ENCODE results near the gene LRWD1. TPM values are rescaled to one million over a fixed set of nuclear protein-coding genes. Genes with fewer than 3 reads are reported as not detected.

The LRWD1 gene
- total RNA-seq, 2 experiments from 2014 or later: 16.4 to 20.0 TPM

- peak overlapping the region; percentile 76 for H3K4me3 Mint-ChIP-seq
- no peaks in the 10 kb centered on the region for H3K27me3 Mint-ChIP-seq
- intact Hi-C loops (cut with micrococcal nuclease): no loop called here
- H3K9me3 Mint-ChIP-seq: no peaks in the 10 kb centered on the region
- peak overlapping the region; percentile 100 for H3K27ac Mint-ChIP-seq
- no peak for DNase-seq
- H3K4me1 Mint-ChIP-seq (ENCODE audit: low read depth): peaks cover 71% of the 10 kb centered on the region
- H3K36me3 Mint-ChIP-seq: peaks cover 23% of the 10 kb centered on the region
- POLR2A ChIA-PET: interaction anchor here (0.5 to 4.0 kb wide), 5 partner anchors 9 to 31 kb away, joined by 3 to 34 read pairs (median 5); partner anchors contain the start of gene PRKRIP1
- CTCF ChIA-PET: interaction anchor here (1.0 to 2.5 kb wide), 4 partner anchors 11 to 23 kb away, joined by 3 to 17 read pairs (median 8); no protein-coding TSS in a partner anchor
These were observed 37.8 kb upstream of the LRWD1 start for GRCh38 chr7:102427019-102427405.

DNA sequence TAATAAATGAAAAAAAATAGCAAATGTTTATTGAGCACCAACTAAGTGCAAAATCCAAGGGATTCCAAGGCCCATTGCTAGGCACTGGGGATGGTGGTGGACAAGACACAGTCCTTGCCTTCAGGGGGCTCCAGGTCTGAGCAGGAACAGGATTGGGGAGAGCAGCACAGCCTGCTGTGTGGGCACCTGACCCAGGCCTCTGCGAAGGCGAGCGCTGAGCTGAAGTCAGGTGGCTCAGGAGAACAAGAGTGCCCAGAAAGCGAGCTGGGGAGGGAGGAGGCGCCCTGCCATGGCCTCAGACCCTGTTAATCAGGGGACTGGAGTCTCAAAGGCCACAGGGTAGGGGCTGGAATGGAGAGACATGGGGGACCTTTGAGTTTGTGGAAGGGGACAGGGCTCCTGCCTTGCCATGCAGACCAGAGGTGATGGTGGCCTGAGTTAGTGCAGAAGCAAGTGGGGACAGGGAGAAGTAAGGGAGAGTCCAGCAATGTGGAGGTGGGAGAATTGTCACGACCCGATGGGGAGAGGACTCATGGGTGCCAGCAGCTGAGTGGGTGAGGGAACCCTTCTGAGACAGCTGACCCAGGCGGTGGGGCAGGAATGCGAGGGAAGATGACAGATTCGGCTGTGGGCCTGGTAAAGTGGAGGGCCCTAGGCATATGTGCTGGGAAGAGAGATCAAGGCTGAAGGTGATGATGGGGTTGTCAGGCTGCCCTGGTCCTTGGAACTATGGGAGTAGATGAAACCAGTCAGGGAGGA is 35.5 kb upstream of the LRWD1 start:
- Mint-ChIP-seq H3K36me3 (peaks cover 19% of the 10 kb centered on the region), H3K27ac (peak overlapping the region; percentile 93), H3K27me3 (no peaks in the 10 kb centered on the region), H3K4me3 (no peak overlapping the region), H3K4me1 (ENCODE audit: low read depth) (peaks cover 78% of the 10 kb centered on the region), H3K9me3 (no peaks in the 10 kb centered on the region)
- DNase-seq: no peak
- intact Hi-C loops (cut with micrococcal nuclease): no loop called here
- ChIA-PET CTCF (interaction anchor here (1.8 kb wide), 1 partner anchor 13 kb away, joined by 7 read pairs; no protein-coding TSS in a partner anchor), POLR2A (interaction anchor here (0.6 kb wide), 1 partner anchor 11 kb away, joined by 3 read pairs; no protein-coding TSS in a partner anchor)

DNA sequence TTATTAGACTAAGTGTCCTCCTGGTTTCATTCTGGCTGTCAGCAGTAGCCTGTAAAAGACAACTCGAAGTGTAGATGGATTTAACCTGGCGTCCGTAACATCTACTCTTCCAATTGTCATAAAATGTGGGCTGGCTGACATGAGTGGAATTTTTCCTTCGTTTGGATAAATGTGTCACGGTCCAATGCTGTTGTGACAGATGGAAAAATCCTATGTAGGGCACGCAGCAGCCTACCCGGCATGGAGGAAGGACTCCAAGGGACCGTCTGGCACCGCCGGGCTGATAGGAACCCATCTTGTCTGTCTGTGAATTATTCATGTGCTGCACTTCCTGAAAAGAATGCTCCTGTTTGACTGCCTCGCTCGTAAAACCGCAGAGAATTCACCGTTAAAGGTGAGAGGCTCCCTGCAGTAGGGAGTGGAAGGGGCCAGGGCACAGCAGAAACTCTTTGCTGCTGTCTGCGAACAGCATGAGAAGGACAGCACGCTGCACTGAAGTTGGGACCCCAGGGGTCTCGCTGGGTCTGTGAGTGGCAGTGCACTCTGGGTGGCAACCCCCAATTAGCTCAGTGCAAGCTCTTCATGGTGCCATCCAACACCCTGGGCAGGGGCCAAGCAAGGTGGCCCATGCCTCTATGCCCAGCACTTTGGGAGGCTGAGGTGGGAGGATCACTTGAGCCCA is 33.0 kb upstream of the LRWD1 start:
- no peaks in the 10 kb centered on the region for H3K9me3 Mint-ChIP-seq
- intact Hi-C loops (cut with micrococcal nuclease): loop anchor here (1.0 kb wide), 1 partner anchor 16 kb away; no protein-coding TSS in a partner anchor
- H3K27me3 Mint-ChIP-seq: no peaks in the 10 kb centered on the region
- POLR2A ChIA-PET: interaction anchor here (0.8 to 2.5 kb wide), 2 partner anchors 17 to 32 kb away, joined by 4 to 12 read pairs; partner anchors contain the start of gene ALKBH4
- H3K4me1 Mint-ChIP-seq (ENCODE audit: low read depth): peaks cover 63% of the 10 kb centered on the region
- peak overlapping the region; percentile 74 for H3K4me3 Mint-ChIP-seq
- H3K36me3 Mint-ChIP-seq: peaks cover 2% of the 10 kb centered on the region
- DNase-seq: peak; percentile 72
- H3K27ac Mint-ChIP-seq: peak overlapping the region; percentile 93
- CTCF ChIA-PET: interaction anchor here (2.0 to 2.9 kb wide), 2 partner anchors 19 to 27 kb away, joined by 6 to 11 read pairs; no protein-coding TSS in a partner anchor

DNA sequence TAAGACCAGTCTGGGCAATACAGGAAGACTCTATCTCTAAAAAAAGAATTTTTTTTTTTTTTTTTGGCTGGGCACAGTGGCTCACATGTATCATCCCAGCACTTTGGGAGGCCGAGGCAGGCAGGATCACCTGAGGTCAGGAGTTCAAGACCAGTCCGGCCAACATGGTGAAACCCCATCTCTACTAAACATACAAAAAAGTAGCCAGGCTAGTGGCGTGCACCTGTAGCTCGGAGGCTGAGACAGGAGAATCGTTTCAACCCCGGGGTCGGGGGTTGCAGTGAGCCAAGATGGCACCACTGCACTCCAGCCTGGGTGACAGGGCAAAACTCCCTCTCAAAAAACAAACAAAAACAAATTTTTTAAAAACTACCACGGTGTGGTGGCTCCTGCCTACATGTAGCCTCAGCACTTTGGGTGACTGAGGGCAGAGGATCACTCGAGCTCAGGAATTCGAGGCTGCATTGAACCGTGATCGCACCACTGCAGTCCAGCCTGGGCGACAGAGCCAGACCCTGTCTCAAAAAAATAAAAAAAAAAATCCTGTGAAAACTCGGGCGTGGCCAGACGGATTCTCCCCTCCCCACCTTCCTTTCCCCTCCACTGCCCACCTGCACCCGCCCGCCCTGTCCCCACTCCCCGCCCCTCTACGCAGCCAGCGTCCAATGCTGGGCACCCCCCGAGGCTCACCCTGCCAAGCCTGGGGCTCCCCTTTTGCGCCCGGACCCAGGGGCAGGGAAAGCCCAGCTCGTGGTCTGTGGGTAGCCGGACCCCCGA is 32.2 kb upstream of the LRWD1 start:
- intact Hi-C loops (cut with micrococcal nuclease): no loop called here

DNA sequence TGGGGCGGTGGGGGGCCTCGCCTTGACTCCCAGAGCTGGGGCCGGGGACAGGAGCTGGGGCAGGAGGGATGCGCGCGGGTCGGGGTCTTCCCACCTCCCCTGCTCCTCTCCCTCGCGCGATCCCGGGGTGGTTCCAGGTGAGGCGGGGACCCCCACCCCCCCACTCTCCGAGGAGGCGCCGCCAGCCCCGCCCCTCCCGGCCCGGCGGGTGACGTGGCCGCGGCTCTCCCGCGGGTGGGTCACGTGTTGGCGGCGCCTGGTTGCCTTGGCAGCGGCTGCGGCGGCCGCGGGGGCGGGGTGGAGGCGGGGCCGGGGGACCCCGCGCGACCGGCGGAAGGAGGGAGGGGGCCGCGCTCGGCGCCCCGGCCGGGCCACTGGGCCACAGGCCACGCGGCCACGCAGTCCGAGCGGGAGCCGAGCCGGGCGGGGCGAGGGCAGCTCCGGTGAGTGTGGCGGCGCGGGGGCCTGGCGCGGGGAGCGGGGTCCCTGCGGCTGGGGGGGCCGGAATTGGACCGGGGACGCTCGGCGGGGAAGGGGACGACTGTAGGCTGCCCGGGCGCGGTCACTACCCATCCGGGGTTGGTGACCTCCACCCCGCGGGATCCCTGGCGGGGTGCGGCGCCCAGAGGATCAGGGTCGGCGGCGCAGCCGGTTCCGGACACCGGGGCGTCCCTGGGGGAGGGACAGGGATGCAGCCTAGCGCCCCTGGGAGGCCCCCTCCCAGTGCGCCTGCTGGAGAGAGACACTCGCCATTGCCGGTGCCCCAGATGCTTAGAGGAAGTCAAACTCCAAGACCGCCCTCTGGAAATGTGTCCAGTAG is 31.4 kb upstream of the LRWD1 start, which contains the start of gene ORAI2:
ORAI2 (plus strand) TSS at position 357 of the 820 bp plus-strand sequence. CDS start 5,382 bp downstream, outside the sequence.
- intact Hi-C loops (cut with micrococcal nuclease): no loop called here
- peaks cover 3% of the 10 kb centered on the region for H3K36me3 Mint-ChIP-seq
- H3K9me3 Mint-ChIP-seq: no peaks in the 10 kb centered on the region
- POLR2A ChIA-PET: interaction anchor here (0.9 to 2.5 kb wide), 5 partner anchors 8 to 37 kb away, joined by 3 to 12 read pairs (median 4); partner anchors contain the start of genes ALKBH4 and PRKRIP1
- CTCF ChIA-PET: interaction anchor here (0.6 to 2.9 kb wide), 4 partner anchors 21 to 36 kb away, joined by 3 to 11 read pairs (median 5); no protein-coding TSS in a partner anchor
- H3K27me3 Mint-ChIP-seq: no peaks in the 10 kb centered on the region
- H3K4me1 Mint-ChIP-seq (ENCODE audit: low read depth): peaks cover 48% of the 10 kb centered on the region
- DNase-seq: peak; percentile 89
- H3K27ac Mint-ChIP-seq: peak within 1 kb of the TSS; percentile 93
- peak within 1 kb of the TSS; percentile 81 for H3K4me3 Mint-ChIP-seq

More for the DNA sequence above, 32.2 kb upstream of the LRWD1 start:
- Mint-ChIP-seq H3K4me3 (peak overlapping the region; percentile 74), H3K9me3 (no peaks in the 10 kb centered on the region), H3K27ac (peak overlapping the region; percentile 93), H3K36me3 (peaks cover 3% of the 10 kb centered on the region), H3K4me1 (ENCODE audit: low read depth) (peaks cover 54% of the 10 kb centered on the region), H3K27me3 (no peaks in the 10 kb centered on the region)
- ChIA-PET CTCF (interaction anchor here (2.0 to 2.9 kb wide), 2 partner anchors 20 to 28 kb away, joined by 6 to 11 read pairs; no protein-coding TSS in a partner anchor), POLR2A (interaction anchor here (0.8 to 2.5 kb wide), 3 partner anchors 17 to 32 kb away, joined by 4 to 12 read pairs (median 4); partner anchors contain the start of gene ALKBH4)
- peak; percentile 25 for DNase-seq

GRCh38 chr7:102434039-102434486 is 30.7 kb upstream of the LRWD1 start:
- intact Hi-C loops (cut with micrococcal nuclease): no loop called here
- H3K9me3 Mint-ChIP-seq: no peaks in the 10 kb centered on the region
- H3K27ac Mint-ChIP-seq: peak overlapping the region; percentile 49
- peak overlapping the region; percentile 81 for H3K4me3 Mint-ChIP-seq
- CTCF ChIA-PET: interaction anchor here (0.6 to 2.9 kb wide), 5 partner anchors 16 to 36 kb away, joined by 3 to 11 read pairs (median 4); no protein-coding TSS in a partner anchor
- H3K27me3 Mint-ChIP-seq: no peaks in the 10 kb centered on the region
- H3K4me1 Mint-ChIP-seq (ENCODE audit: low read depth): peaks cover 47% of the 10 kb centered on the region
- peak; percentile 40 for DNase-seq
- POLR2A ChIA-PET: interaction anchor here (0.9 to 2.5 kb wide), 5 partner anchors 8 to 38 kb away, joined by 3 to 12 read pairs (median 4); partner anchors contain the start of genes ALKBH4 and PRKRIP1
- H3K36me3 Mint-ChIP-seq: peaks cover 4% of the 10 kb centered on the region

- no peak overlapping the region for H3K4me3 Mint-ChIP-seq
- no peaks in the 10 kb centered on the region for H3K9me3 Mint-ChIP-seq
- POLR2A ChIA-PET: no interaction called here
- no peak for DNase-seq
- intact Hi-C loops (cut with micrococcal nuclease): no loop called here
- H3K4me1 Mint-ChIP-seq (ENCODE audit: low read depth): peaks cover 27% of the 10 kb centered on the region
- H3K36me3 Mint-ChIP-seq: peaks cover 6% of the 10 kb centered on the region
- no peaks in the 10 kb centered on the region for H3K27me3 Mint-ChIP-seq
- no peak overlapping the region for H3K27ac Mint-ChIP-seq
- CTCF ChIA-PET: interaction anchor here (1.1 kb wide), 1 partner anchor 31 kb away, joined by 3 read pairs; no protein-coding TSS in a partner anchor
These were observed 28.7 kb upstream of the LRWD1 start for GRCh38 chr7:102436118-102436517.

DNA sequence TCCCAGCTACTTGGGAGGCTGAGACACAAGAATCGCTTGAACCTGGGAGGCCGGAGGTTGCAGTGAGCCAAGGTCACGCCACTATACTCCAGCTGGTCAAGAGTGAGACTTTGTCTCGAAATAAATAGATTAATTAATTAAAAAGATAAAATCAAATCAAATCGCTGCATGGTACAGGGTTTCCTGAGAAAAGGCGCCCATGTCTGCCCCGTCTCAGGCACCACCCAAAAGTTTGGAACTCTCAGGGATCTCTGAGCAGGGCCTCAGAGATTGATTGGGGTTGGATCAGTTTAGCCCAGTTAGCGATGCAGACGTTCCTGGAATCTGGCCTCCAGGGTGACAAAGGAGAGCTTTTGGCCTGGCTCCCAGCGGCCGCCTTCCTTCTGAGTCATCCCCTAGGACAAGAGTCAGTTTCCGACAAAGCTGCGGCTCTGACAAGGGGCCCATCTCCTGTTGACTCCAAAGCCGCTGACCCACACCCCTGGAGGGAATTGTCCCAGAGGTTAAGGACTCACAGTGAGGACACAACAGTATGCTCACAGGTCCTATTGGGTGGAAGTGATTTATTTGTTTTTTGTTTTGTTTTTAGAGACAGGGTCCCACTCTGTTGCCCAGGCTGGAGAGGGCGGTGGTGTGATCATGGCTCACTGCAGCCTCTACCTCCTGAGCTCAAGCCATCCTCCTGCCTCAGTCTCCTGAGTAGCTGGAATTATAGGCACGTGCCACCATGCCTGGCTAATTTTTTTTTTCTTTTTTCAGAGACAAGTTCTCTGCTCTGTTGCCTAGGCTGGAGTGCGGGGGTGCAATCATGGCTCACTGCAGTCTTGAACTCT is 24.6 kb upstream of the LRWD1 start:
- Mint-ChIP-seq H3K27me3 (no peaks in the 10 kb centered on the region), H3K9me3 (no peaks in the 10 kb centered on the region), H3K27ac (no peak overlapping the region), H3K4me3 (no peak overlapping the region), H3K4me1 (ENCODE audit: low read depth) (peaks cover 3% of the 10 kb centered on the region), H3K36me3 (peaks cover 15% of the 10 kb centered on the region)
- ChIA-PET CTCF (interaction anchor here (1.0 kb wide), 1 partner anchor 22 kb away, joined by 3 read pairs; no protein-coding TSS in a partner anchor), POLR2A (interaction anchor here (0.6 kb wide), 1 partner anchor 11 kb away, joined by 3 read pairs; no protein-coding TSS in a partner anchor)
- intact Hi-C loops (cut with micrococcal nuclease): no loop called here
- no peak for DNase-seq

- CTCF ChIA-PET: interaction anchor here (1.1 kb wide), 1 partner anchor 22 kb away, joined by 3 read pairs; no protein-coding TSS in a partner anchor
- H3K4me3 Mint-ChIP-seq: no peak overlapping the region
- no peaks in the 10 kb centered on the region for H3K9me3 Mint-ChIP-seq
- H3K27ac Mint-ChIP-seq: no peak overlapping the region
- H3K36me3 Mint-ChIP-seq: peaks cover 9% of the 10 kb centered on the region
- peaks cover under 1% of the 10 kb centered on the region for H3K4me1 Mint-ChIP-seq (ENCODE audit: low read depth)
- intact Hi-C loops (cut with micrococcal nuclease): no loop called here
- no peak for DNase-seq
- POLR2A ChIA-PET: no interaction called here
- no peaks in the 10 kb centered on the region for H3K27me3 Mint-ChIP-seq
These were observed 19.7 kb upstream of the LRWD1 start for GRCh38 chr7:102444961-102445673.

Measured in activated CD4-positive, alpha-beta memory T cell treated with anti-CD3 and anti-CD28 coated beads for 36 hours (primary cell).